H9 (cell line): ENCODE results near the gene EVL. TPM values are rescaled to one million over a fixed set of nuclear protein-coding genes. Genes with fewer than 3 reads are reported as not detected.

Experiments used
- DNase-seq: peaks from one replicate; pipeline ENCODE4 v3.0.0-alpha.2; 2017
- H2AFZ ChIP-seq: one replicate; pipeline ENCODE4 v1.6.1; 2013; ENCODE audit warnings: mild to moderate bottlenecking, low read length, control low read depth, moderate library complexity
- H2AK5ac ChIP-seq: 2 replicates; pipeline ENCODE4 v1.6.1; 2013; ENCODE audit warnings: low read length, control low read depth, mixed read lengths; ENCODE audit not compliant: insufficient read length
- H2BK120ac ChIP-seq: one replicate; pipeline ENCODE4 v1.6.1; 2013; ENCODE audit warnings: low read depth, mild to moderate bottlenecking, low read length, control low read depth, inconsistent platforms; ENCODE audit not compliant: poor library complexity, severe bottlenecking
- H2BK12ac ChIP-seq: 2 replicates; pipeline ENCODE4 v1.6.1; 2013; ENCODE audit warnings: low read length, control low read depth, mixed read lengths, low read depth; ENCODE audit not compliant: insufficient read length
- H2BK15ac ChIP-seq: 2 replicates; pipeline ENCODE4 v1.6.1; 2013; ENCODE audit warnings: low read depth, low read length, control low read depth
- H2BK20ac ChIP-seq: one replicate; pipeline ENCODE4 v1.6.1; 2013; ENCODE audit warnings: low read depth, mild to moderate bottlenecking, low read length, control low read depth, inconsistent platforms; ENCODE audit not compliant: poor library complexity, severe bottlenecking
- H2BK5ac ChIP-seq: 2 replicates; pipeline ENCODE4 v1.6.1; 2013; ENCODE audit warnings: low read length, control low read depth, mixed read lengths; ENCODE audit not compliant: insufficient read length
- H3K14ac ChIP-seq: 2 replicates; pipeline ENCODE4 v1.6.1; 2013; ENCODE audit warnings: low read length, control low read depth; ENCODE audit not compliant: insufficient read depth
- H3K18ac ChIP-seq: 2 replicates; pipeline ENCODE4 v1.6.1; 2013; ENCODE audit warnings: low read depth, mild to moderate bottlenecking, mixed read lengths, low read length, control low read depth; ENCODE audit not compliant: insufficient read length
- H3K23ac ChIP-seq: 2 replicates; pipeline ENCODE4 v1.6.1; 2013; ENCODE audit warnings: low read length, control low read depth, mixed read lengths, low read depth; ENCODE audit not compliant: insufficient read length
- H3K23me2 ChIP-seq: 2 replicates; pipeline ENCODE4 v1.6.1; 2013; ENCODE audit warnings: low read depth, mild to moderate bottlenecking, mixed read lengths, low read length, control low read depth; ENCODE audit not compliant: insufficient read length, poor library complexity, severe bottlenecking
- H3K27ac ChIP-seq: 2 replicates; pipeline ENCODE4 v1.5.1; 2013; ENCODE audit warnings: low read length, control low read depth, mixed read lengths, low read depth; ENCODE audit not compliant: insufficient read length
- H3K27me3 ChIP-seq: 2 replicates; pipeline ENCODE4 v1.6.1; 2013; ENCODE audit warnings: low read length, control low read depth, inconsistent platforms; ENCODE audit not compliant: insufficient read depth
- H3K4ac ChIP-seq: 2 replicates; pipeline ENCODE4 v1.6.1; 2013; ENCODE audit warnings: low read depth, mild to moderate bottlenecking, control low read depth, inconsistent platforms, low read length, moderate library complexity
- H3K4me1 ChIP-seq: 2 replicates; pipeline ENCODE4 v1.6.1; 2013; ENCODE audit warnings: low read length, control low read depth, inconsistent platforms; ENCODE audit not compliant: insufficient read depth
- H3K4me2 ChIP-seq: 2 replicates; pipeline ENCODE4 v1.6.1; 2013; ENCODE audit warnings: low read length, control low read depth, mixed read lengths; ENCODE audit not compliant: insufficient read length, insufficient read depth
- H3K56ac ChIP-seq: 2 replicates; pipeline ENCODE4 v1.6.1; 2013; ENCODE audit warnings: low read depth, mild to moderate bottlenecking, mixed read lengths, low read length, control low read depth; ENCODE audit not compliant: insufficient read length
- H3K79me1 ChIP-seq: 2 replicates; pipeline ENCODE4 v1.6.1; 2013; ENCODE audit warnings: low read depth, mild to moderate bottlenecking, moderate library complexity, low read length, control low read depth, inconsistent platforms; ENCODE audit not compliant: insufficient read depth, poor library complexity, severe bottlenecking
- H3K79me2 ChIP-seq: 2 replicates; pipeline ENCODE4 v1.6.1; 2013; ENCODE audit warnings: low read length, control low read depth, inconsistent platforms; ENCODE audit not compliant: insufficient read depth
- H3K9ac ChIP-seq: 2 replicates; pipeline ENCODE4 v1.6.1; 2013; ENCODE audit warnings: low read length, control low read depth, mixed read lengths; ENCODE audit not compliant: insufficient read length; ENCODE audit errors: extremely low read depth
- H3K9me3 ChIP-seq: one replicate; pipeline ENCODE4 v1.6.1; 2013; ENCODE audit warnings: low read depth, low read length, inconsistent platforms; ENCODE audit not compliant: control insufficient read depth
- H3T11ph ChIP-seq: one replicate; pipeline ENCODE4 v1.6.1; 2013; ENCODE audit warnings: mild to moderate bottlenecking, low read length, control low read depth, inconsistent platforms
- H4K20me1 ChIP-seq: one replicate; pipeline ENCODE4 v1.6.1; 2013; ENCODE audit not compliant: control insufficient read depth, insufficient read length, insufficient read depth
- H4K5ac ChIP-seq: 2 replicates; pipeline ENCODE4 v1.6.1; 2013; ENCODE audit warnings: low read depth, mild to moderate bottlenecking, mixed read lengths, low read length, control low read depth; ENCODE audit not compliant: insufficient read length
- H4K8ac ChIP-seq: replicated peaks from 2 replicates; pipeline ENCODE4 v1.6.1; 2013; ENCODE audit warnings: low read length, control low read depth, mixed read lengths, low read depth; ENCODE audit not compliant: insufficient read length
- H4K91ac ChIP-seq: 2 replicates; pipeline ENCODE4 v1.6.1; 2013; ENCODE audit warnings: low read depth, mild to moderate bottlenecking, moderate library complexity, mixed read lengths, low read length, control low read depth; ENCODE audit not compliant: insufficient read length
- H3K27ac Mint-ChIP-seq, 3 experiments: 2 replicates in 2 of 3; 3 replicates in 1 of 3; pipeline ENCODE4 v1.8.0; 2020 to 2021; ENCODE audit warnings: mixed read lengths in 3 of 3, mild to moderate bottlenecking in 1 of 3, moderate library complexity in 1 of 3
- H3K27me3 Mint-ChIP-seq: 2 replicates; pipeline ENCODE4 v1.8.0; 2021; ENCODE audit warnings: low read depth, mild to moderate bottlenecking, moderate library complexity, mixed read lengths
- H3K36me3 Mint-ChIP-seq, 3 experiments: 2 replicates in 2 of 3; 3 replicates in 1 of 3; pipeline ENCODE4 v1.8.0; 2020 to 2021; ENCODE audit warnings: low read depth in 3 of 3, mixed read lengths in 3 of 3; ENCODE audit not compliant: insufficient read depth in 1 of 3
- H3K4me1 Mint-ChIP-seq, 2 experiments: 2 replicates each; pipeline ENCODE4 v1.8.0; 2020; ENCODE audit warnings: mixed read lengths in 2 of 2
- H3K4me3 Mint-ChIP-seq, 2 experiments: 2 replicates in 1 of 2; 3 replicates in 1 of 2; pipeline ENCODE4 v1.8.0; 2020 to 2021; ENCODE audit warnings: mild to moderate bottlenecking in 2 of 2, mixed read lengths in 2 of 2, moderate library complexity in 1 of 2
- H3K9me3 Mint-ChIP-seq, 2 experiments: 2 replicates in 1 of 2; 3 replicates in 1 of 2; pipeline ENCODE4 v1.8.0; 2020; ENCODE audit warnings: mild to moderate bottlenecking in 2 of 2, mixed read lengths in 2 of 2, moderate library complexity in 1 of 2
- CTCF ChIP-seq: fragments of 200-600 bp; sonication (generic); conservative IDR thresholded peaks from 3 replicates; pipeline ENCODE4 v1.8.0; 2021; ENCODE audit warnings: antibody characterized with exemption, mild to moderate bottlenecking
- WGBS: extraction: QIAGEN DNeasy Blood & Tissue Kit; methylation state at CpG from one replicate; pipeline ENCODE4 v1.1.7; 2013; ENCODE audit warnings: missing lambda C conversion rate, low lambda C conversion rate, mixed read lengths; ENCODE audit not compliant: insufficient read length; ENCODE audit errors: extremely low coverage; 5-methylcytosine and 5-hydroxymethylcytosine counted together
- total RNA-seq: library from RNA; stranded (reverse); gene quantifications from 2 replicates; pipeline ENCODE4 v1.2.1, GENCODE V29; 2021

The EVL gene
- total RNA-seq, 1 experiment from 2014 or later, result 53.2 TPM

DNA sequence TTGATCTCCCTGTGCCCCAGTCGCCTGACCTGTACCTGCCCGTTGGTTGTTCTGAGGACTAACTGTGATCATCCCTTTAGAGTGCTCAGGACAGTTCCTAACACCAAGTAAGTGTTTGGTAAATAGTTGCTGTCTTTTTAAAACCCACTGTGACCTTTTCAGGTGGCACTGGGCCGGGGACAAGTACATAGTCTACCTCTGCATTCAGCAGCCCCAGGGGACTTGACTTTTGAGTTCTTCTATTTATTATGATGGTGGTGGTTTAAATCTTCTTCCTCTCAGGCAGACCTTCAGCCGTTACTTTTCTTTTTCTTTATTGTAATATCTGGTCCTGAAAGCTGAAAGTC, 38.8 kb downstream of the EVL start:
- no peak overlapping the region for H3T11ph ChIP-seq
- H2AFZ ChIP-seq, result no peak overlapping the region
- no peak overlapping the region for H2BK5ac ChIP-seq
- no peak overlapping the region for H2AK5ac ChIP-seq
- Mint-ChIP-seq H3K27ac (no peak overlapping the region), H3K27me3 (no peaks in the 10 kb centered on the region), H3K36me3 (no peaks in the 10 kb centered on the region; a peak in 1 of 7 replicates), H3K4me1 (peaks cover 16 to 18% of the 10 kb centered on the region in 2 experiments), H3K4me3 (no peak overlapping the region), H3K9me3 (no peaks in the 10 kb centered on the region)
- H3K4ac ChIP-seq, result no peak overlapping the region
- H4K8ac ChIP-seq, result no peak overlapping the region
- H3K79me2 ChIP-seq, result no peaks in the 10 kb centered on the region
- no peak overlapping the region for H2BK20ac ChIP-seq
- no peaks in the 10 kb centered on the region for H3K9me3 ChIP-seq
- no peak overlapping the region for H3K14ac ChIP-seq
- no peak overlapping the region for H3K56ac ChIP-seq
- no peaks in the 10 kb centered on the region for H3K23me2 ChIP-seq
- H3K79me1 ChIP-seq, result no peaks in the 10 kb centered on the region
- H4K5ac ChIP-seq, result no peak overlapping the region
- no peak overlapping the region for H3K27ac ChIP-seq
- no peak overlapping the region for H2BK15ac ChIP-seq
- H4K20me1 ChIP-seq, result no peaks in the 10 kb centered on the region
- no peak overlapping the region for H3K18ac ChIP-seq
- H3K23ac ChIP-seq, result no peak overlapping the region
- no peak overlapping the region for H2BK12ac ChIP-seq
- TF ChIP-seq CTCF, result no peak
- H3K9ac ChIP-seq, result no peak overlapping the region
- WGBS, result no CpG with 5 or more reads among the region's 4 CpGs
- no peaks in the 10 kb centered on the region for H3K27me3 ChIP-seq
- no peak for DNase-seq
- H3K4me2 ChIP-seq, result no peak overlapping the region
- no peak overlapping the region for H2BK120ac ChIP-seq
- H4K91ac ChIP-seq, result no peak overlapping the region
- H3K4me1 ChIP-seq, result peaks cover 4% of the 10 kb centered on the region; the same call in 1 of the 2 replicates
